Panc1 (cell line): ENCODE measurements around the gene TCTN3. TPM values are rescaled to one million over a fixed set of nuclear protein-coding genes. Genes with fewer than 3 reads are reported as not detected.

ENCODE experiments used
- ATAC-seq: fragments of 200-7000 bp; cut with Tn5 transposase; 2 replicates; pipeline ENCODE4 v1.9.1; 2020; ENCODE audit warnings: mild to moderate bottlenecking, moderate library complexity
- BruUV-seq: library from RNA; stranded (reverse); fragments of 400-500 nt; replicated peaks from 2 replicates; lab custom pipeline; 2021; lab: Mats Ljungman, UMichigan
- CTCF ChIA-PET: fragments of 300-600 bp; sonication (Branson Sonifier 250); formaldehyde crosslinking; loops from one replicate; lab custom pipeline; 2022; ENCODE audit warnings: antibody characterized with exemption; lab: Charles Lee
- POLR2A ChIA-PET: fragments of 300-600 bp; sonication (Branson Sonifier 250); formaldehyde crosslinking; loops from one replicate; lab custom pipeline; 2022; ENCODE audit warnings: antibody characterized with exemption; lab: Charles Lee
- DNase-seq: peaks from one replicate; pipeline ENCODE4 v3.0.0-alpha.2; 2010; ENCODE audit warnings: low read depth, low spot score
- H3K27ac ChIP-seq: 2 replicates; pipeline ENCODE4 v1.5.1; 2011; ENCODE audit warnings: mild to moderate bottlenecking, low read length, inconsistent platforms
- H3K27me3 ChIP-seq: fragments of 200-500 bp; sonication (Bioruptor generic); 2 replicates; pipeline ENCODE4 v1.6.0; 2014; ENCODE audit warnings: low read length, inconsistent platforms; ENCODE audit not compliant: control insufficient read depth, insufficient read depth
- H3K36me3 ChIP-seq: fragments of 200-500 bp; sonication (Bioruptor generic); 2 replicates; pipeline ENCODE4 v1.5.1; 2014; ENCODE audit warnings: inconsistent platforms, mild to moderate bottlenecking, low read length, moderate library complexity; ENCODE audit not compliant: control insufficient read depth, insufficient read depth
- H3K4me1 ChIP-seq: 2 replicates; pipeline ENCODE4 v1.5.1; 2011; ENCODE audit warnings: inconsistent platforms, mild to moderate bottlenecking, low read length, moderate library complexity; ENCODE audit not compliant: control insufficient read depth, insufficient read depth
- H3K4me3 ChIP-seq, 2 experiments: 2 replicates each; pipeline ENCODE4 v1.5.1; 2011 to 2012; ENCODE audit warnings: low read depth in 2 of 2, low read length in 2 of 2, mild to moderate bottlenecking in 2 of 2, inconsistent platforms in 1 of 2, moderate library complexity in 1 of 2
- H3K9me3 ChIP-seq: fragments of 200-500 bp; sonication (Bioruptor generic); 2 replicates; pipeline ENCODE4 v1.5.1; 2014; ENCODE audit warnings: low read depth, mild to moderate bottlenecking, inconsistent platforms, low read length, moderate library complexity; ENCODE audit not compliant: control insufficient read depth, insufficient read depth
- CTCF ChIP-seq: fragments of 450-650 bp; IDR thresholded peaks from 2 replicates; pipeline ENCODE4 v1.5.1; 2017; ENCODE audit warnings: mild to moderate bottlenecking
- POLR2AphosphoS5 ChIP-seq: IDR thresholded peaks from 2 replicates; pipeline ENCODE4 v1.6.1; 2012; ENCODE audit warnings: mild to moderate bottlenecking, low read depth, low read length, moderate library complexity
- REST ChIP-seq, 2 experiments: IDR thresholded peaks; 2 replicates each; pipeline ENCODE4 v1.6.1; 2011 to 2012; ENCODE audit warnings: low read depth in 2 of 2, control low read depth in 1 of 2, low read length in 1 of 2, mild to moderate bottlenecking in 1 of 2, moderate library complexity in 1 of 2; ENCODE audit not compliant: insufficient read depth in 1 of 2
- SIN3A ChIP-seq: IDR thresholded peaks from 2 replicates; pipeline ENCODE4 v1.6.1; 2012; ENCODE audit warnings: low read depth, mild to moderate bottlenecking, low read length, moderate library complexity, borderline replicate concordance; ENCODE audit not compliant: insufficient read depth
- TCF7L2 ChIP-seq: IDR thresholded peaks from 2 replicates; pipeline ENCODE4 v1.6.1; 2011; ENCODE audit warnings: mild to moderate bottlenecking, low read depth, low read length, inconsistent platforms
- in situ Hi-C: cut with HindIII; loops from 2 replicates; pipeline ENCODE4 v1.10.0; 2016; ENCODE audit warnings: low sequenced_read_pairs, low pct_unique_long_range_greater_than_20kb
- intact Hi-C: fragments of 100-400 bp; cut with micrococcal nuclease; formaldehyde crosslinking; loops from one replicate; pipeline ENCODE4 v1.10.0; 2022; ENCODE audit not compliant: unreplicated experiment
- total RNA-seq: library from RNA; stranded (reverse); gene quantifications from one replicate; pipeline ENCODE4 v1.2.1, GENCODE V29; 2021; ENCODE audit not compliant: unreplicated experiment

TCTN3 gene
- total RNA-seq, 1 experiment from 2014 or later, result 56.6 TPM

- in situ Hi-C loops, result no loop called here
- no peak for ATAC-seq
- Histone ChIP-seq H3K36me3 (no peaks in the 10 kb centered on the region), H3K9me3 (no peaks in the 10 kb centered on the region), H3K27ac (no peak overlapping the region), H3K4me3 (no peak overlapping the region), H3K27me3 (no peaks in the 10 kb centered on the region), H3K4me1 (0 out of 2 replicates have a peak, but pooled peaks cover 2% of the 10 kb centered on the region)
- BruUV-seq, result no TSS peak
- CTCF ChIA-PET, result no interaction called here
- no peak for DNase-seq
- TF ChIP-seq CTCF, result no peak
- no peak for TF ChIP-seq TCF7L2
- no peak for TF ChIP-seq POLR2AphosphoS5
- TF ChIP-seq SIN3A, result no peak
- TF ChIP-seq REST (IDR thresholded peaks at IDR 0.05; ENCODE audit: insufficient read depth in 1 of 2, low read depth in 2 of 2, low read length in 1 of 2), result no peak
- POLR2A ChIA-PET, result no interaction called here
- intact Hi-C loops, result no loop called here
Measured at GRCh38 chr10:95661818-95662217, 31.9 kb downstream of the TCTN3 start.

- no peaks in the 10 kb centered on the region for H3K9me3 ChIP-seq
- no peak overlapping the region for H3K27ac ChIP-seq
- ChIA-PET POLR2A (no interaction called here), CTCF (interaction anchor here (0.5 kb wide), 1 partner anchor 214 kb away, joined by 3 read pairs; no protein-coding TSS in a partner anchor)
- H3K4me1 ChIP-seq, result peaks cover 5% of the 10 kb centered on the region; the same call in 1 of the 2 replicates
- DNase-seq, result no peak
- in situ Hi-C loops, result no loop called here
- intact Hi-C loops, result no loop called here
- TF ChIP-seq POLR2AphosphoS5 (no peak), REST (IDR thresholded peaks at IDR 0.05; ENCODE audit: insufficient read depth in 1 of 2, low read depth in 2 of 2, low read length in 1 of 2) (no peak), SIN3A (no peak), CTCF (no peak), TCF7L2 (no peak)
- no peak for ATAC-seq
- H3K27me3 ChIP-seq, result no peaks in the 10 kb centered on the region
- H3K36me3 ChIP-seq, result peaks cover 3% of the 10 kb centered on the region; the same call in 1 of the 2 replicates
- no TSS peak for BruUV-seq
- no peak overlapping the region for H3K4me3 ChIP-seq
Measured at GRCh38 chr10:95660283-95660682, 33.4 kb downstream of the TCTN3 start.
